IMR-90 (cell line): ENCODE measurements around the gene CAMK2G. TPM values are rescaled to one million over a fixed set of nuclear protein-coding genes. Genes with fewer than 3 reads are reported as not detected.

Experiments
- ATAC-seq: fragments of 200-7000 bp; cut with Tn5 transposase; 2 replicates; pipeline ENCODE4 v1.9.1; 2020; ENCODE audit warnings: low read depth, mild to moderate bottlenecking, moderate library complexity
- BruUV-seq: library from RNA; stranded (reverse); fragments of 400-500 nt; replicated peaks from 2 replicates; lab custom pipeline; 2021; lab: Mats Ljungman, UMichigan
- CTCF ChIA-PET: fragments of 300-600 bp; formaldehyde crosslinking; extraction: SDS; loops from one replicate; lab custom pipeline; 2021; ENCODE audit warnings: antibody characterized with exemption; lab: Yijun Ruan, JAX
- POLR2A ChIA-PET: fragments of 300-600 bp; sonication (Branson Sonifier 250); formaldehyde crosslinking; loops from one replicate; lab custom pipeline; 2022; ENCODE audit warnings: antibody characterized with exemption; ENCODE audit not compliant: unreplicated experiment; lab: Charles Lee
- DNase-seq: peaks from one replicate; pipeline ENCODE4 v3.0.0; 2013
- H2AFZ ChIP-seq: replicated peaks from 2 replicates; pipeline ENCODE3; 2013; ENCODE audit warnings: low read length, mild to moderate bottlenecking; ENCODE audit not compliant: poor library complexity
- H2AK5ac ChIP-seq: 2 replicates; pipeline ENCODE4 v1.6.1; 2013; ENCODE audit warnings: low read depth, low read length, inconsistent platforms
- H2AK9ac ChIP-seq: replicated peaks from 2 replicates; pipeline ENCODE3; 2013; ENCODE audit warnings: mild to moderate bottlenecking, low read depth, low read length, moderate library complexity; ENCODE audit not compliant: poor library complexity
- H2BK120ac ChIP-seq: 2 replicates; pipeline ENCODE4 v1.6.1; 2013; ENCODE audit warnings: low read depth, low read length, inconsistent platforms
- H2BK15ac ChIP-seq: 3 replicates; pipeline ENCODE4 v1.6.1; 2013; ENCODE audit warnings: low read depth, low read length, inconsistent platforms
- H2BK20ac ChIP-seq: 2 replicates; pipeline ENCODE4 v1.6.1; 2013; ENCODE audit warnings: low read depth, mild to moderate bottlenecking, inconsistent platforms, low read length, moderate library complexity
- H2BK5ac ChIP-seq: 2 replicates; pipeline ENCODE4 v1.6.1; 2013; ENCODE audit warnings: mild to moderate bottlenecking, low read depth, low read length, inconsistent platforms; ENCODE audit not compliant: poor library complexity, severe bottlenecking
- H3K14ac ChIP-seq: replicated peaks from 2 replicates; pipeline ENCODE4 v1.6.1; 2013; ENCODE audit warnings: low read depth, low read length, inconsistent platforms
- H3K18ac ChIP-seq: 2 replicates; pipeline ENCODE4 v1.6.1; 2013; ENCODE audit warnings: low read depth, low read length, control low read depth
- H3K23ac ChIP-seq: 2 replicates; pipeline ENCODE4 v1.6.1; 2013; ENCODE audit warnings: low read depth, low read length, inconsistent platforms
- H3K27ac ChIP-seq: 2 replicates; pipeline ENCODE4 v1.5.1; 2013; ENCODE audit warnings: mild to moderate bottlenecking, control low read depth, low read length; ENCODE audit not compliant: insufficient read depth
- H3K27me3 ChIP-seq: 2 replicates; pipeline ENCODE4 v1.6.1; 2013; ENCODE audit warnings: low read length; ENCODE audit not compliant: control insufficient read depth, insufficient read depth
- H3K36me3 ChIP-seq: 2 replicates; pipeline ENCODE4 v1.6.1; 2013; ENCODE audit warnings: low read length, mixed read lengths; ENCODE audit not compliant: control insufficient read depth, insufficient read depth
- H3K4ac ChIP-seq: 2 replicates; pipeline ENCODE4 v1.6.1; 2013; ENCODE audit warnings: low read depth, low read length, inconsistent platforms
- H3K4me1 ChIP-seq: 2 replicates; pipeline ENCODE4 v1.6.1; 2013; ENCODE audit warnings: low read length, mixed read lengths; ENCODE audit not compliant: control insufficient read depth, insufficient read depth
- H3K4me2 ChIP-seq: 2 replicates; pipeline ENCODE4 v1.6.1; 2013; ENCODE audit warnings: low read depth, mild to moderate bottlenecking, control low read depth, low read length, moderate library complexity
- H3K4me3 ChIP-seq: 2 replicates; pipeline ENCODE4 v1.5.1; 2013; ENCODE audit warnings: low read depth, mild to moderate bottlenecking, control low read depth, low read length, moderate library complexity; ENCODE audit not compliant: insufficient read depth
- H3K56ac ChIP-seq: 2 replicates; pipeline ENCODE4 v1.6.1; 2013; ENCODE audit warnings: low read length, inconsistent platforms; ENCODE audit not compliant: insufficient read depth; ENCODE audit errors: extremely low read depth
- H3K79me1 ChIP-seq, 2 experiments: 2 replicates each; pipeline ENCODE4 v1.6.1; 2013; ENCODE audit warnings: low read length in 2 of 2, inconsistent platforms in 1 of 2, low read depth in 1 of 2
- H3K9ac ChIP-seq: 2 replicates; pipeline ENCODE4 v1.6.1; 2013; ENCODE audit warnings: low read depth, low read length, control low read depth
- H3K9me1 ChIP-seq: 2 replicates; pipeline ENCODE4 v1.6.1; 2013; ENCODE audit warnings: low read length, inconsistent platforms; ENCODE audit not compliant: insufficient read depth
- H3K9me3 ChIP-seq: 2 replicates; pipeline ENCODE4 v1.6.1; 2013; ENCODE audit warnings: low read length; ENCODE audit not compliant: control insufficient read depth, insufficient read depth
- H4K20me1 ChIP-seq: 2 replicates; pipeline ENCODE4 v1.6.1; 2013; ENCODE audit warnings: low read length, inconsistent platforms; ENCODE audit not compliant: insufficient read depth
- H4K5ac ChIP-seq: 2 replicates; pipeline ENCODE4 v1.6.1; 2013; ENCODE audit warnings: mild to moderate bottlenecking, low read depth, low read length, control low read depth
- H4K8ac ChIP-seq, 2 experiments: 2 replicates each; pipeline ENCODE4 v1.6.1; 2013; ENCODE audit warnings: low read depth in 2 of 2, low read length in 2 of 2, control low read depth in 1 of 2, inconsistent platforms in 1 of 2
- H4K91ac ChIP-seq: 2 replicates; pipeline ENCODE4 v1.6.1; 2013; ENCODE audit warnings: low read depth, low read length, inconsistent platforms; ENCODE audit not compliant: insufficient read depth
- CEBPB ChIP-seq: IDR thresholded peaks from 2 replicates; pipeline ENCODE4 v1.6.1; 2012; ENCODE audit warnings: low read depth, low read length, improper control_type of control experiment
- RFX5 ChIP-seq: IDR thresholded peaks from 2 replicates; pipeline ENCODE4 v1.8.0; 2012; ENCODE audit warnings: low read depth, mild to moderate bottlenecking, low read length, moderate library complexity
- WGBS, 2 experiments: methylation state at CpG; one replicate each; pipeline versions ENCODE4 v1.1.5 to v1.1.7; 2013; ENCODE audit warnings: missing lambda C conversion rate in 2 of 2; ENCODE audit not compliant: insufficient read length in 1 of 2; ENCODE audit errors: extremely low coverage in 2 of 2; 5-methylcytosine and 5-hydroxymethylcytosine counted together
- dilution Hi-C: fragments of 300-500 bp; cut with HindIII; formaldehyde crosslinking; loops from one replicate; pipeline ENCODE4 v1.14.3; 2018; ENCODE audit warnings: low sequenced_read_pairs; ENCODE audit not compliant: unreplicated experiment
- in situ Hi-C: fragments of 300-500 bp; cut with MboI; formaldehyde crosslinking; loops from 3 replicates; pipeline ENCODE4 v1.14.3; 2019; ENCODE audit warnings: low sequenced_read_pairs, inconsistent platforms, mixed read lengths
- intact Hi-C: fragments of 100-400 bp; cut with micrococcal nuclease; formaldehyde crosslinking; loops from 2 replicates; pipeline ENCODE4 v1.10.0; 2022
- polyA plus RNA-seq, 3 experiments: library from polyadenylated mRNA; depleted of rRNA; stranded (reverse); fragments of >200 nt; gene quantifications; 2 replicates each; pipeline ENCODE4 v1.2.3, GENCODE V29; 2012; ENCODE audit warnings: low replicate concordance in 1 of 3
- total RNA-seq: library from RNA; depleted of rRNA; stranded (reverse); fragments of >200 nt; gene quantifications from 2 replicates; pipeline ENCODE4 v1.2.3, GENCODE V29; 2012

Gene CAMK2G
- total and polyA plus RNA-seq, 2 of the 4 experiments (the other 2 are of a cell fraction) = 20.4 to 25.4 TPM

DNA sequence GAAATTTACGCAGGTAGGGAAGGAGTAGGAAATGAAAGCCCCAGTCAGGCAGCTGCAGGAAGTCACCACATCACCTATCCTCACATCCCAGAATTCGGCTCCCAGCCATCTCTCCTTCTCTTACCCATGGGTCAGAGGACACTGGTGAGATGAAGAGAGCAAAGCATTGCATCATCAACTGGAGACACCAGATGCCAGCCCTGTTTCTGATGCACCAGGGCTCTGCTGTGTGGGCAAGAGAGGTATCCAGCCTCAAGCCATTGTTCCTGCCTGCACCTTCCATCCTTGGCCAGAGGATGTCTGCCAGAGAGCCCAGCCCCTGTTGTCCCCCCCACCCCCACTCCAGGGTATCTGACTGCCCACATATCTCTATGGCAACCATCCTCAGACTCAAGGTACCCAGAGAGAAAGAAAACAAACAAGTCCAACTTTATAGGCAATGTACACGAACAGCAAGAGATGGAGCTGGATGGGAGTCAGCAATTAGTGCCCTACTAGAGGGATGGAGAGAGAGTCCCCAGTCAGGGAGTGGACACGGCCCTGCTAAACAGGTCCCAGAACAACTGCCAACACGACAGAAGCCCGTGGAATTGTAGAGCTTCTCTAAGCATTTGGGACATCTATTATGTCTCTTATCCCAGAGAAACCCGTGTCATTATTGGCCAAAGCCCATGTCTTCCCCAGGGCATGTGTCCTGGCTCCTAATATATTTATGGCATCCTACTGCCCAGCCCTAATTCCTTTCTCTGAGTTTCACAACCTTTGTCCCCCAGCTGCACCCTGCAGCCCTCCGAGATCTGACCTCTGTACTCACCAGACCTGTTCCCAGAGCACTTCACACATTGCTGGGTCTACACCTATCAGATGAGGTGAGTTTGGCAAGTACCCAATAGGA lies 2.8 kb downstream of the CAMK2G start:
- intact Hi-C loops (no loop called here), dilution Hi-C loops (no loop called here), in situ Hi-C loops (no loop called here)
- peaks cover 34 to 56% of the 10 kb centered on the region in 2 experiments for H3K79me1 ChIP-seq
- ATAC-seq (no peak), DNase-seq (no peak)
- H3K4me3 ChIP-seq = no peak overlapping the region
- no TSS peak for BruUV-seq
- H3K9me3 ChIP-seq = no peaks in the 10 kb centered on the region
- H4K5ac ChIP-seq = no peak overlapping the region
- H4K91ac ChIP-seq = no peak overlapping the region
- no peak overlapping the region for H3K56ac ChIP-seq
- no peak overlapping the region for H2BK15ac ChIP-seq
- peaks cover 28% of the 10 kb centered on the region for H3K36me3 ChIP-seq
- H4K20me1 ChIP-seq = peaks cover 33% of the 10 kb centered on the region
- no peak overlapping the region for H3K4me2 ChIP-seq
- H3K27ac ChIP-seq = no peak overlapping the region
- no peak overlapping the region for H3K14ac ChIP-seq
- H3K4me1 ChIP-seq = peaks cover 13% of the 10 kb centered on the region
- H2AK5ac ChIP-seq = no peak overlapping the region
- POLR2A ChIA-PET = no interaction called here
- H4K8ac ChIP-seq = no peak overlapping the region
- WGBS, 2 experiments = 88% methylated on average over 4 of the region's 8 CpGs; no CpG with 5 or more reads in 1 of the 2 experiments
- H3K9ac ChIP-seq = no peak overlapping the region
- H2AFZ ChIP-seq = no peak overlapping the region
- CTCF ChIA-PET = no interaction called here
- no peaks in the 10 kb centered on the region for H3K27me3 ChIP-seq
- no peak overlapping the region for H3K18ac ChIP-seq
- H3K23ac ChIP-seq = no peak overlapping the region
- no peak overlapping the region for H2BK5ac ChIP-seq
- H3K4ac ChIP-seq = no peak overlapping the region
- no peak overlapping the region for H2BK120ac ChIP-seq
- no peak for TF ChIP-seq RFX5
- peak; percentile 73 for TF ChIP-seq CEBPB
- H2AK9ac ChIP-seq = no peak overlapping the region
- peaks cover 10% of the 10 kb centered on the region for H3K9me1 ChIP-seq
- no peak overlapping the region for H2BK20ac ChIP-seq
